OCI-LY3 (cell line): ENCODE data around the gene RND1.

Experiments
- H2AFZ ChIP-seq: fragments of 200-600, 300-600 bp; shearing (Covaris generic); 2 replicates; pipeline ENCODE4 v1.6.0; 2014; ENCODE audit warnings: antibody characterized with exemption, low read depth, low read length
- H3K27ac ChIP-seq: fragments of 200-600, 300-600 bp; sonication (generic); 2 replicates; pipeline ENCODE4 v1.5.1; 2014; ENCODE audit warnings: mild to moderate bottlenecking, low read length, moderate library complexity, mixed read lengths
- H3K27me3 ChIP-seq: fragments of 200-600, 300-600 bp; sonication (generic); 2 replicates; pipeline ENCODE4 v1.6.1; 2014; ENCODE audit warnings: low read depth, low read length, mixed read lengths
- H3K36me3 ChIP-seq: fragments of 200-600, 300-600 bp; sonication (generic); replicated peaks from 2 replicates; pipeline ENCODE3; 2014; ENCODE audit warnings: low read depth, low read length, mixed read lengths
- H3K4me1 ChIP-seq: fragments of 300-600, 200-600 bp; sonication (generic); 2 replicates; pipeline ENCODE4 v1.6.1; 2014; ENCODE audit warnings: low read length, mixed read lengths
- H3K4me2 ChIP-seq: fragments of 200-600, 300-600 bp; sonication (generic); 2 replicates; pipeline ENCODE4 v1.6.1; 2014; ENCODE audit warnings: low read length, mixed read lengths
- H3K4me3 ChIP-seq: fragments of 300-600, 200-600 bp; sonication (generic); 2 replicates; pipeline ENCODE4 v1.5.1; 2014; ENCODE audit warnings: antibody characterized with exemption, mild to moderate bottlenecking, low read length, moderate library complexity
- H3K79me2 ChIP-seq: fragments of 300-600, 200-600 bp; shearing (Covaris generic); 2 replicates; pipeline ENCODE4 v1.6.1; 2014; ENCODE audit warnings: mild to moderate bottlenecking, low read length, mixed read lengths
- H3K9ac ChIP-seq: fragments of 300-600, 200-600 bp; shearing (Covaris generic); 2 replicates; pipeline ENCODE4 v1.6.0; 2014; ENCODE audit warnings: mild to moderate bottlenecking, low read length, moderate library complexity
- H3K9me3 ChIP-seq: fragments of 200-600, 300-600 bp; shearing (Covaris generic); 2 replicates; pipeline ENCODE4 v1.6.1; 2014; ENCODE audit warnings: low read length, mixed read lengths; ENCODE audit not compliant: insufficient read depth
- H4K20me1 ChIP-seq: fragments of 200-600, 300-600 bp; sonication (generic); 2 replicates; pipeline ENCODE4 v1.6.1; 2016; ENCODE audit warnings: low read length, mixed read lengths; ENCODE audit not compliant: insufficient read depth
- EZH2phosphoT487 ChIP-seq: fragments of 200-600 bp; shearing (Covaris generic); IDR thresholded peaks from 2 replicates; pipeline ENCODE4 v1.6.1; 2018; ENCODE audit warnings: antibody characterized with exemption, mixed run types, low read depth
- TF ChIP-seq, protein P1 (sequence below): fragments of 200-600, 300-600 bp; sonication (generic); IDR thresholded peaks from 2 replicates; pipeline ENCODE4 v1.5.1; 2014; ENCODE audit warnings: antibody characterized with exemption, low read length, low read depth

The RND1 gene

DNA sequence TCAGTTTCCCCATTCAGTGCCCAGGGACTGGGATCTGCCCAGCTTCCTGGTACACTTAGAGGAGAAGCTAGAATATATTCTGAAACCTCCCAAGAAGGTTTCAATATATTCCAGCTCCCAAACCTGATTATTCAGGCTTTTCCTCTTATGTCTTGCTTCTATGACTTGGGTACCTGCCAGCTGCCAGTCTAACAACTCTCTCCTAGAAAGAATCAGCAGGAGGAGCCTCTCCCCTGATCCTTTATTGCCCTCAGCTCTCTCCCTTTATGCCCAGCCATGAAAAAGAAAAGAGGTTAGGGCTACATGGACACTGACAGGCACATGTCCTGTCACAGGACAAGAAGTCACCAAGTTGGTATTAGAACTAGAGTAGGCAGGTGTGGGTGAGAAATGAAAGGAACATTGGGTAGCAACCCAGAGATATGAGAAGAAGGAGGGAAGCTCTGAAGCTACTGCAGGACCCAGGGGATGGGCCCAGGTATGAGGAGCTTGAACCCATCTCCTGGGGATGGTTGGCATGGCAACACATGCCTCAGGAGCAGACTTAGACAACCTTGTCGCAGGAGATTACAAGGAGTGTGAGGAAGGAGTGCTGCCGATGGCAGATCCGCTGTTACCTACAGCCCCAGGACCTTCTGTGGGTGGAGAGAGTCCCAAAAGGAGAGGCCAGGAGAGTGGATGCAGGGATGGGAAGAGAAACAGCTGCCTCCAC, 49.4 kb downstream of the RND1 start:
- Histone ChIP-seq H3K36me3 (no peaks in the 10 kb centered on the region), H4K20me1 (no peaks in the 10 kb centered on the region), H3K9ac (peak overlapping the region; percentile 89), H3K9me3 (no peaks in the 10 kb centered on the region), H3K79me2 (no peaks in the 10 kb centered on the region), H3K4me1 (peaks cover 18% of the 10 kb centered on the region), H3K4me2 (peak overlapping the region; percentile 89), H3K27ac (no peak overlapping the region), H3K27me3 (peaks cover 27% of the 10 kb centered on the region), H3K4me3 (peak overlapping the region; percentile 94), H2AFZ (no peak overlapping the region)
- TF ChIP-seq, protein P1, sequence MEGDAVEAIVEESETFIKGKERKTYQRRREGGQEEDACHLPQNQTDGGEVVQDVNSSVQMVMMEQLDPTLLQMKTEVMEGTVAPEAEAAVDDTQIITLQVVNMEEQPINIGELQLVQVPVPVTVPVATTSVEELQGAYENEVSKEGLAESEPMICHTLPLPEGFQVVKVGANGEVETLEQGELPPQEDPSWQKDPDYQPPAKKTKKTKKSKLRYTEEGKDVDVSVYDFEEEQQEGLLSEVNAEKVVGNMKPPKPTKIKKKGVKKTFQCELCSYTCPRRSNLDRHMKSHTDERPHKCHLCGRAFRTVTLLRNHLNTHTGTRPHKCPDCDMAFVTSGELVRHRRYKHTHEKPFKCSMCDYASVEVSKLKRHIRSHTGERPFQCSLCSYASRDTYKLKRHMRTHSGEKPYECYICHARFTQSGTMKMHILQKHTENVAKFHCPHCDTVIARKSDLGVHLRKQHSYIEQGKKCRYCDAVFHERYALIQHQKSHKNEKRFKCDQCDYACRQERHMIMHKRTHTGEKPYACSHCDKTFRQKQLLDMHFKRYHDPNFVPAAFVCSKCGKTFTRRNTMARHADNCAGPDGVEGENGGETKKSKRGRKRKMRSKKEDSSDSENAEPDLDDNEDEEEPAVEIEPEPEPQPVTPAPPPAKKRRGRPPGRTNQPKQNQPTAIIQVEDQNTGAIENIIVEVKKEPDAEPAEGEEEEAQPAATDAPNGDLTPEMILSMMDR: no peak
- TF ChIP-seq EZH2phosphoT487: no peak

DNA sequence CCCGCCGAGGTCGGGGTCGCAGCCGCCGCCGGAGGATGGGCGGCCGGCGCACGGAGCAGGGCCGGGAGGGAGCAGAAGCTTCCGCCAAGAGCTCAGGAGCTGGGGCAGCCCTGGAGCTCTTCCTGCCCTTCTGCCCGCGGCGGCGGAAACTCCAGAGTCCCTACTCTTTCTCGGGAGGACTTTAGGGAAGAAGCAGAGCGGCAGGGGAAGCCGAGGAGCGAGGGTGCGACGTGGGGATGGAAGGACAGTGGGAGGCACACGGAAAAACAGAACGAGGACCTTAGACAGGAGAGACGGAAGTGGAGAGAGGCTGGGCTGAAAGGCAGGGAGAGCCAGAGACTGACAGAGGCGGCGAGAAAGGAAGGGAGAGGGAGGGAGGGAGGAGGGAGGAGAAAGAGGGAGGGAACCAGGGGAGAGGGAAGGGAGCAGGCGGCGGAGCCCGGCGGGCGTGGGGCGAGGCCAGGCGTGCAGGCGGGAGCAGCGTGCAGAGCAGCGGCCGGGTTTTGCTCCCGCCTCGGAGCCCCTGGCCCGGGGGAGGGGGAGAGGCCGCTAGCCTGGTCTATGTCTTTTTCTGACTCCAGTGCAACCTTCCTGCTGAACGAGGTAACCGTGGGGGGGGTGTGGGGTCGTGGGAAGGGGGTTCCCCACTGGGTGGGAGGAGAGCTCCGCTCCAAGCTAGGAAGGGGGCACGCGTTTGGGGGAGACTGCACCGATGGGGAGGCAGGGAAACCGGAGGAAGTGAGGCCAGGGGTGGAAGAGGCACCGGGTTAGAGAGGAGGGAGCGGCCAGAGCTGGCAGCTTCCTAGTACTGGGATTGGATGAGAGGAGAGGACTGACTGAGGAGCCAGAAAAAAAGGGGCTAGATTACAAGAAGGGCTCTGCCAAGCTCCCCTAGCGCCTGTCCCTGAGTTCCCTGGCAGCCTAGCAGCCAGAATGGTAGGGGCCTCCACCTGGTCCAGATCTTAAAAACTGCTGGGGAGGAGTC, 50.3 kb downstream of the RND1 start:
- Histone ChIP-seq H3K4me3 (peak overlapping the region; percentile 94), H3K27ac (peak overlapping the region; percentile 33; the same call in 1 of the 2 replicates), H4K20me1 (no peaks in the 10 kb centered on the region), H3K9ac (peak overlapping the region; percentile 89), H3K27me3 (peaks cover 27% of the 10 kb centered on the region), H3K4me1 (peaks cover 18% of the 10 kb centered on the region), H2AFZ (peak overlapping the region; percentile 93), H3K4me2 (peak overlapping the region; percentile 89), H3K79me2 (no peaks in the 10 kb centered on the region), H3K36me3 (no peaks in the 10 kb centered on the region), H3K9me3 (no peaks in the 10 kb centered on the region)
- TF ChIP-seq, protein P1: no peak
- no peak for TF ChIP-seq EZH2phosphoT487

DNA sequence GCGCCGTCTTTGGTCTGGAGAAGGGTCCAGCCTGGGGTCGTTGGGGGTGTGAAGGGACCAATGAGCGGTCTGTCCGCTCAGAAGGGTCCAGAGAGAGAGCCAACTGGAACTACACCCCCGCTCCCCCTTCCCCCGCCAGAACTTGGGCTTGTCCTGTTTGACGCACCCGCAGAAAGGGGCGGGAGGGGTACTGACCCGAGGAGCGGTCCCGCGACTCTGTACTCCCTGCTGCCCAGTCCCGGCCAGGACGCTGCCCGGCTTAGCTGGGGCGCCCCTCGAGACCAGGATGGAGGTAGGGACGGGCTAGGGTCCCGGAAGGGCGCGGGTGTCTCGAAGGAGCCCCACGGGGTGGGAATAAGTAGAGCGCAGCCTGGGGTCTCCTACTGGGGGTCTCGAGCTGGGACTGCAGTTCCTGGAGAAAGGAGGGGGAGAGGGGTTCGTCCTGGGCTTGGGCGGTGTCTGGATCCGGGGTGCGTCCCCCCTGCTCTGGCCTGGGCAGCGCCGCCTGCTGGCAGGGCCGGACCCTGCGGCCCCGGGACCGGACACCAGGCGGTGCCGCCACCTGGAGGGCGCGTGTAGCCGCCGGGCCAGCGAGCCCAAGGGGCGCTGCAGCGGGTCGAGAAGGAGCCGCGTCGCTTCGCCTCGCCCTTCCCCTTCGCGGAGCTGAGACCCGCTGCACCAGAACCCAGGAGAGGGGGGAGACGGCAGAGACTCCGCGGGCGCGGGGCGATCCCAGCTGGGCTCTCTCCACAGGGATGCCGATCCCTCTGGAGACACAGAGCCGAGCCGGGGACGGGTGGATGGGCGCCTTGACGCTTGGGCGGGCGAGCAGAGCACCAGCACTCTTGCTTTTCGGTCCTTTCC, 51.2 kb downstream of the RND1 start:
- peak overlapping the region; percentile 94 for H3K4me3 ChIP-seq
- no peaks in the 10 kb centered on the region for H4K20me1 ChIP-seq
- no peaks in the 10 kb centered on the region for H3K79me2 ChIP-seq
- no peaks in the 10 kb centered on the region for H3K36me3 ChIP-seq
- no peaks in the 10 kb centered on the region for H3K9me3 ChIP-seq
- peaks cover 22% of the 10 kb centered on the region for H3K27me3 ChIP-seq
- TF ChIP-seq EZH2phosphoT487: no peak
- TF ChIP-seq, protein P1: peak; percentile 98
- peak overlapping the region; percentile 33; the same call in 1 of the 2 replicates for H3K27ac ChIP-seq
- H3K9ac ChIP-seq: peak overlapping the region; percentile 89
- peaks cover 18% of the 10 kb centered on the region for H3K4me1 ChIP-seq
- peak overlapping the region; percentile 89 for H3K4me2 ChIP-seq
- peak overlapping the region; percentile 98 for H2AFZ ChIP-seq
